H54 (cell line): ENCODE data around the gene PLCB1.

Experiments
- DNase-seq: peaks from one replicate; pipeline ENCODE4 v3.0.0; 2011; ENCODE audit warnings: low spot score, mixed read lengths; ENCODE audit not compliant: insufficient read length
- FAIRE-seq: peaks from 3 replicates; lab custom pipeline; 2011; peaks lifted over from hg19 to GRCh38; lab: Jason Lieb, UNC
- POLR2A ChIP-seq: IDR thresholded peaks from 2 replicates; pipeline ENCODE4 v1.6.1; 2011; ENCODE audit warnings: low read depth, mild to moderate bottlenecking, low read length

PLCB1 gene

GRCh38 chr20:8658103-8658502 is 526.0 kb downstream of the PLCB1 start:
- DNase-seq = no peak
- no peak for TF ChIP-seq POLR2A
- no peak for FAIRE-seq

- no peak for FAIRE-seq
- TF ChIP-seq POLR2A = no peak
- DNase-seq = no peak
Measured at GRCh38 chr20:8661229-8661952, 529.3 kb downstream of the PLCB1 start.

- no peak for DNase-seq
- no peak for TF ChIP-seq POLR2A
- no peak for FAIRE-seq
Measured at GRCh38 chr20:8662433-8662954, 530.4 kb downstream of the PLCB1 start.

- no peak for DNase-seq
- no peak for TF ChIP-seq POLR2A
- FAIRE-seq = no peak
Measured at GRCh38 chr20:8663424-8663823, 531.4 kb downstream of the PLCB1 start.

GRCh38 chr20:8664778-8665177 is 532.7 kb downstream of the PLCB1 start:
- TF ChIP-seq POLR2A = no peak
- no peak for DNase-seq
- FAIRE-seq = no peak

GRCh38 chr20:8667306-8667705 is 535.2 kb downstream of the PLCB1 start:
- no peak for TF ChIP-seq POLR2A
- DNase-seq (no peak), FAIRE-seq (no peak)

GRCh38 chr20:8670207-8670892 is 538.3 kb downstream of the PLCB1 start:
- no peak for DNase-seq
- TF ChIP-seq POLR2A = no peak
- FAIRE-seq = no peak

GRCh38 chr20:8670893-8671215 is 538.8 kb downstream of the PLCB1 start:
- FAIRE-seq = no peak
- DNase-seq = no peak
- no peak for TF ChIP-seq POLR2A

- no peak for FAIRE-seq
- no peak for TF ChIP-seq POLR2A
- no peak for DNase-seq
Measured at GRCh38 chr20:8671370-8671961, 539.4 kb downstream of the PLCB1 start.

GRCh38 chr20:8673116-8673515 is 541.0 kb downstream of the PLCB1 start:
- TF ChIP-seq POLR2A = no peak
- DNase-seq (no peak), FAIRE-seq (no peak)

- FAIRE-seq (no peak), DNase-seq (no peak)
- TF ChIP-seq POLR2A = no peak
Measured at GRCh38 chr20:8675896-8676295, 543.8 kb downstream of the PLCB1 start.

GRCh38 chr20:8678098-8678776 is 546.2 kb downstream of the PLCB1 start:
- no peak for FAIRE-seq
- TF ChIP-seq POLR2A = no peak
- no peak for DNase-seq

- DNase-seq (no peak), FAIRE-seq (no peak)
- no peak for TF ChIP-seq POLR2A
Measured at GRCh38 chr20:8689337-8689736, 557.3 kb downstream of the PLCB1 start.

GRCh38 chr20:8690074-8690473 is 558.0 kb downstream of the PLCB1 start:
- DNase-seq = no peak
- no peak for TF ChIP-seq POLR2A
- no peak for FAIRE-seq

GRCh38 chr20:8693709-8694108 is 561.6 kb downstream of the PLCB1 start:
- no peak for FAIRE-seq
- DNase-seq = no peak
- TF ChIP-seq POLR2A = no peak
